Measurements from ENCODE around the gene LDLRAD3.

DNA sequence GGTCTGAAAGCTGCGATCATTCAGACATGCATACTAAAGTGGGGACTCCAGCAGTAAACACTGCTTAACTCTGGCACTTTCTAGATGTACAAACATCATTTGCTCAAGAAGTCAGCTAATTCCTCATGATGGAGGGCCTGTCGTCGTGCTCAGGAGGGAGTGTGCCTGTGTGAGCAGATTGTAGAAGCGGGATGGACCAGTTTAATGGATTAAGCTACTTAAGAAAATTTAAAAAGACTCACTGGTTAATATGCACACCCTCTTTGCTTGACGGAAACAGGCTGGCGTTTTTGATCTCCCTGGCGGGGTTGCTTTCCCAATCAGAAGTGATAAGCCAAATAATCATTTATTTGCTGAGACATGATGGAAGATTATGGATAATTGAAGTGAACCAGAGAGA, 79.0 kb downstream of the LDLRAD3 start:
- TF ChIP-seq, protein P1, sequence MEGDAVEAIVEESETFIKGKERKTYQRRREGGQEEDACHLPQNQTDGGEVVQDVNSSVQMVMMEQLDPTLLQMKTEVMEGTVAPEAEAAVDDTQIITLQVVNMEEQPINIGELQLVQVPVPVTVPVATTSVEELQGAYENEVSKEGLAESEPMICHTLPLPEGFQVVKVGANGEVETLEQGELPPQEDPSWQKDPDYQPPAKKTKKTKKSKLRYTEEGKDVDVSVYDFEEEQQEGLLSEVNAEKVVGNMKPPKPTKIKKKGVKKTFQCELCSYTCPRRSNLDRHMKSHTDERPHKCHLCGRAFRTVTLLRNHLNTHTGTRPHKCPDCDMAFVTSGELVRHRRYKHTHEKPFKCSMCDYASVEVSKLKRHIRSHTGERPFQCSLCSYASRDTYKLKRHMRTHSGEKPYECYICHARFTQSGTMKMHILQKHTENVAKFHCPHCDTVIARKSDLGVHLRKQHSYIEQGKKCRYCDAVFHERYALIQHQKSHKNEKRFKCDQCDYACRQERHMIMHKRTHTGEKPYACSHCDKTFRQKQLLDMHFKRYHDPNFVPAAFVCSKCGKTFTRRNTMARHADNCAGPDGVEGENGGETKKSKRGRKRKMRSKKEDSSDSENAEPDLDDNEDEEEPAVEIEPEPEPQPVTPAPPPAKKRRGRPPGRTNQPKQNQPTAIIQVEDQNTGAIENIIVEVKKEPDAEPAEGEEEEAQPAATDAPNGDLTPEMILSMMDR (IDR thresholded peaks at IDR 0.05 in 8 of 11, conservative IDR thresholded peaks at IDR 0.05 in 3 of 11), result no peak
- TF ChIP-seq POLR2AphosphoS5 (IDR thresholded peaks at IDR 0.05), result no peak

All from spleen (tissue), 7 donors.